ENCODE results near the gene FAT2.

The FAT2 gene

GRCh38 chr5:151591144-151591819 is at the start of gene FAT2:
Gene FAT2 (minus strand): TSS chr5:151591331. CDS start chr5:151568931, 22,400 bp downstream.
- no peak within 1 kb of the TSS for H3K9ac ChIP-seq (ENCODE audit: low read length)
- no peaks in the 10 kb centered on the region for H3K4me1 ChIP-seq (ENCODE audit: control insufficient read depth, insufficient read depth, low read length)
- H3K4me3 ChIP-seq (ENCODE audit: low read length): no peak within 1 kb of the TSS
- no peaks in the 10 kb centered on the region for H3K27me3 ChIP-seq (ENCODE audit: control insufficient read depth, insufficient read depth, low read length)
- no peaks in the 10 kb centered on the region for H3K36me3 ChIP-seq (ENCODE audit: control insufficient read depth, insufficient read depth, low read length)
- no peaks in the 10 kb centered on the region for H3K9me3 ChIP-seq (ENCODE audit: control insufficient read depth, low read length)

- H3K9me3 ChIP-seq (ENCODE audit: control insufficient read depth, low read length): no peaks in the 10 kb centered on the region
- no peaks in the 10 kb centered on the region for H3K4me1 ChIP-seq (ENCODE audit: control insufficient read depth, insufficient read depth, low read length)
- H3K27me3 ChIP-seq (ENCODE audit: control insufficient read depth, insufficient read depth, low read length): no peaks in the 10 kb centered on the region
Measured at GRCh38 chr5:151638619-151639018, 47.5 kb upstream of the FAT2 start.

GRCh38 chr5:151637676-151638075 is 46.5 kb upstream of the FAT2 start:
- Histone ChIP-seq H3K36me3 (ENCODE audit: control insufficient read depth, insufficient read depth, low read length) (no peaks in the 10 kb centered on the region), H3K9ac (ENCODE audit: low read length) (no peak overlapping the region), H3K27me3 (ENCODE audit: control insufficient read depth, insufficient read depth, low read length) (no peaks in the 10 kb centered on the region), H3K4me1 (ENCODE audit: control insufficient read depth, insufficient read depth, low read length) (no peaks in the 10 kb centered on the region), H3K9me3 (ENCODE audit: control insufficient read depth, low read length) (no peaks in the 10 kb centered on the region), H3K4me3 (ENCODE audit: low read length) (no peak overlapping the region)

More at GRCh38 chr5:151638619-151639018, 47.5 kb upstream of the FAT2 start:
- no peaks in the 10 kb centered on the region for H3K36me3 ChIP-seq (ENCODE audit: control insufficient read depth, insufficient read depth, low read length)
- no peak overlapping the region for H3K4me3 ChIP-seq (ENCODE audit: low read length)
- H3K9ac ChIP-seq (ENCODE audit: low read length): no peak overlapping the region

- H3K9ac ChIP-seq (ENCODE audit: low read length): no peak overlapping the region
- H3K4me1 ChIP-seq (ENCODE audit: control insufficient read depth, insufficient read depth, low read length): no peaks in the 10 kb centered on the region
- no peaks in the 10 kb centered on the region for H3K27me3 ChIP-seq (ENCODE audit: control insufficient read depth, insufficient read depth, low read length)
- no peaks in the 10 kb centered on the region for H3K9me3 ChIP-seq (ENCODE audit: control insufficient read depth, low read length)
- H3K4me3 ChIP-seq (ENCODE audit: low read length): no peak overlapping the region
- no peaks in the 10 kb centered on the region for H3K36me3 ChIP-seq (ENCODE audit: control insufficient read depth, insufficient read depth, low read length)
Measured at GRCh38 chr5:151633892-151634291, 42.8 kb upstream of the FAT2 start.

- H3K27me3 ChIP-seq (ENCODE audit: control insufficient read depth, insufficient read depth, low read length): no peaks in the 10 kb centered on the region
- no peak overlapping the region for H3K4me3 ChIP-seq (ENCODE audit: low read length)
- H3K9me3 ChIP-seq (ENCODE audit: control insufficient read depth, low read length): no peaks in the 10 kb centered on the region
- no peaks in the 10 kb centered on the region for H3K4me1 ChIP-seq (ENCODE audit: control insufficient read depth, insufficient read depth, low read length)
- H3K36me3 ChIP-seq (ENCODE audit: control insufficient read depth, insufficient read depth, low read length): no peaks in the 10 kb centered on the region
- no peak overlapping the region for H3K9ac ChIP-seq (ENCODE audit: low read length)
Measured at GRCh38 chr5:151632941-151633340, 41.8 kb upstream of the FAT2 start.

- Histone ChIP-seq H3K36me3 (ENCODE audit: control insufficient read depth, insufficient read depth, low read length) (no peaks in the 10 kb centered on the region), H3K4me1 (ENCODE audit: control insufficient read depth, insufficient read depth, low read length) (no peaks in the 10 kb centered on the region), H3K9me3 (ENCODE audit: control insufficient read depth, low read length) (no peaks in the 10 kb centered on the region), H3K9ac (ENCODE audit: low read length) (no peak overlapping the region), H3K4me3 (ENCODE audit: low read length) (no peak overlapping the region), H3K27me3 (ENCODE audit: control insufficient read depth, insufficient read depth, low read length) (no peaks in the 10 kb centered on the region)
Measured at GRCh38 chr5:151632524-151632923, 41.4 kb upstream of the FAT2 start.

- no peaks in the 10 kb centered on the region for H3K9me3 ChIP-seq (ENCODE audit: control insufficient read depth, low read length)
- no peak overlapping the region for H3K4me3 ChIP-seq (ENCODE audit: low read length)
- no peaks in the 10 kb centered on the region for H3K4me1 ChIP-seq (ENCODE audit: control insufficient read depth, insufficient read depth, low read length)
- no peak overlapping the region for H3K9ac ChIP-seq (ENCODE audit: low read length)
- no peaks in the 10 kb centered on the region for H3K36me3 ChIP-seq (ENCODE audit: control insufficient read depth, insufficient read depth, low read length)
- no peaks in the 10 kb centered on the region for H3K27me3 ChIP-seq (ENCODE audit: control insufficient read depth, insufficient read depth, low read length)
Measured at GRCh38 chr5:151631941-151632340, 40.8 kb upstream of the FAT2 start.

- Histone ChIP-seq H3K4me1 (ENCODE audit: control insufficient read depth, insufficient read depth, low read length) (no peaks in the 10 kb centered on the region), H3K4me3 (ENCODE audit: low read length) (no peak overlapping the region), H3K27me3 (ENCODE audit: control insufficient read depth, insufficient read depth, low read length) (no peaks in the 10 kb centered on the region), H3K9ac (ENCODE audit: low read length) (no peak overlapping the region), H3K36me3 (ENCODE audit: control insufficient read depth, insufficient read depth, low read length) (no peaks in the 10 kb centered on the region), H3K9me3 (ENCODE audit: control insufficient read depth, low read length) (no peaks in the 10 kb centered on the region)
Measured at GRCh38 chr5:151630088-151630487, 39.0 kb upstream of the FAT2 start.

GRCh38 chr5:151628112-151628823 is 37.1 kb upstream of the FAT2 start:
- no peaks in the 10 kb centered on the region for H3K36me3 ChIP-seq (ENCODE audit: control insufficient read depth, insufficient read depth, low read length)

GRCh38 chr5:151627650-151628049 is 36.5 kb upstream of the FAT2 start:
- H3K4me3 ChIP-seq (ENCODE audit: low read length): no peak overlapping the region
- no peaks in the 10 kb centered on the region for H3K4me1 ChIP-seq (ENCODE audit: control insufficient read depth, insufficient read depth, low read length)

More at GRCh38 chr5:151628112-151628823, 37.1 kb upstream of the FAT2 start:
- Histone ChIP-seq H3K27me3 (ENCODE audit: control insufficient read depth, insufficient read depth, low read length) (no peaks in the 10 kb centered on the region), H3K4me1 (ENCODE audit: control insufficient read depth, insufficient read depth, low read length) (no peaks in the 10 kb centered on the region), H3K9ac (ENCODE audit: low read length) (no peak overlapping the region), H3K9me3 (ENCODE audit: control insufficient read depth, low read length) (no peaks in the 10 kb centered on the region), H3K4me3 (ENCODE audit: low read length) (no peak overlapping the region)

GRCh38 chr5:151625285-151625684 is 34.2 kb upstream of the FAT2 start:
- H3K4me1 ChIP-seq (ENCODE audit: control insufficient read depth, insufficient read depth, low read length): no peaks in the 10 kb centered on the region
- no peaks in the 10 kb centered on the region for H3K9me3 ChIP-seq (ENCODE audit: control insufficient read depth, low read length)
- no peak overlapping the region for H3K9ac ChIP-seq (ENCODE audit: low read length)

More at GRCh38 chr5:151627650-151628049, 36.5 kb upstream of the FAT2 start:
- H3K36me3 ChIP-seq (ENCODE audit: control insufficient read depth, insufficient read depth, low read length): no peaks in the 10 kb centered on the region
- no peaks in the 10 kb centered on the region for H3K9me3 ChIP-seq (ENCODE audit: control insufficient read depth, low read length)
- H3K9ac ChIP-seq (ENCODE audit: low read length): no peak overlapping the region
- H3K27me3 ChIP-seq (ENCODE audit: control insufficient read depth, insufficient read depth, low read length): no peaks in the 10 kb centered on the region

GRCh38 chr5:151624476-151624875 is 33.3 kb upstream of the FAT2 start:
- no peak overlapping the region for H3K4me3 ChIP-seq (ENCODE audit: low read length)
- no peaks in the 10 kb centered on the region for H3K9me3 ChIP-seq (ENCODE audit: control insufficient read depth, low read length)
- no peaks in the 10 kb centered on the region for H3K4me1 ChIP-seq (ENCODE audit: control insufficient read depth, insufficient read depth, low read length)
- H3K27me3 ChIP-seq (ENCODE audit: control insufficient read depth, insufficient read depth, low read length): no peaks in the 10 kb centered on the region
- no peak overlapping the region for H3K9ac ChIP-seq (ENCODE audit: low read length)
- no peaks in the 10 kb centered on the region for H3K36me3 ChIP-seq (ENCODE audit: control insufficient read depth, insufficient read depth, low read length)

More at GRCh38 chr5:151625285-151625684, 34.2 kb upstream of the FAT2 start:
- Histone ChIP-seq H3K27me3 (ENCODE audit: control insufficient read depth, insufficient read depth, low read length) (no peaks in the 10 kb centered on the region), H3K4me3 (ENCODE audit: low read length) (no peak overlapping the region), H3K36me3 (ENCODE audit: control insufficient read depth, insufficient read depth, low read length) (no peaks in the 10 kb centered on the region)

Data from mucosa of stomach (tissue), 1 donor.